Neural progenitor cell (in vitro differentiated cells): Measurements from ENCODE around the gene SLC10A7. TPM values are rescaled to one million over a fixed set of nuclear protein-coding genes. Genes with fewer than 3 reads are reported as not detected.
A peak's percentile ranks its signal among the peaks of the same experiment; 100 is the strongest.

Experiments used
- DNase-seq: peaks from one replicate; pipeline ENCODE4 v3.0.0-alpha.2; 2016; ENCODE audit warnings: low spot score
- H2AFZ ChIP-seq: fragments of 200-600 bp; sonication (generic); replicated peaks from 2 replicates; pipeline ENCODE4 v1.6.1; 2016; ENCODE audit warnings: antibody characterized with exemption
- H3F3A ChIP-seq: fragments of 200-600 bp; sonication (generic); 2 replicates; pipeline ENCODE4 v1.6.1; 2016; ENCODE audit warnings: antibody characterized with exemption, low read depth
- H3K27ac ChIP-seq: fragments of 200-600 bp; sonication (generic); 2 replicates; pipeline ENCODE4 v1.5.1; 2016; ENCODE audit warnings: mild to moderate bottlenecking
- H3K27me3 ChIP-seq: fragments of 200-600 bp; sonication (generic); 2 replicates; pipeline ENCODE4 v1.6.1; 2016; ENCODE audit warnings: mild to moderate bottlenecking, moderate library complexity
- H3K36me3 ChIP-seq: fragments of 200-600 bp; sonication (generic); 2 replicates; pipeline ENCODE4 v1.5.1; 2016
- H3K4me1 ChIP-seq: fragments of 200-600 bp; sonication (generic); 2 replicates; pipeline ENCODE4 v1.6.1; 2016; ENCODE audit warnings: mixed run types
- H3K4me2 ChIP-seq: fragments of 200-600 bp; sonication (generic); 2 replicates; pipeline ENCODE4 v1.6.1; 2016
- H3K4me3 ChIP-seq: fragments of 200-600 bp; sonication (generic); 2 replicates; pipeline ENCODE4 v1.5.1; 2016
- H3K79me2 ChIP-seq: fragments of 200-600 bp; sonication (generic); 2 replicates; pipeline ENCODE4 v1.6.1; 2016; ENCODE audit warnings: low read depth
- H3K9ac ChIP-seq: fragments of 200-600 bp; sonication (generic); 2 replicates; pipeline ENCODE4 v1.6.1; 2016
- H3K9me3 ChIP-seq: fragments of 200-600 bp; sonication (generic); 2 replicates; pipeline ENCODE4 v1.5.1; 2016; ENCODE audit warnings: low read depth
- H4K20me1 ChIP-seq: fragments of 200-600 bp; sonication (generic); 2 replicates; pipeline ENCODE4 v1.6.1; 2016; ENCODE audit warnings: low read depth
- H3K27ac Mint-ChIP-seq: 3 replicates; pipeline ENCODE4 v1.8.0; 2021; ENCODE audit warnings: mixed read lengths
- H3K27me3 Mint-ChIP-seq: 2 replicates; pipeline ENCODE4 v1.8.0; 2022; ENCODE audit warnings: low read depth, mild to moderate bottlenecking, inconsistent platforms, moderate library complexity, mixed read lengths; ENCODE audit not compliant: insufficient read depth
- H3K36me3 Mint-ChIP-seq: 3 replicates; pipeline ENCODE4 v1.8.0; 2021; ENCODE audit warnings: mixed read lengths
- H3K4me1 Mint-ChIP-seq: 3 replicates; pipeline ENCODE4 v1.8.0; 2021; ENCODE audit warnings: mixed read lengths
- H3K4me3 Mint-ChIP-seq: 3 replicates; pipeline ENCODE4 v1.8.0; 2021; ENCODE audit warnings: mild to moderate bottlenecking, moderate library complexity, mixed read lengths
- H3K9me3 Mint-ChIP-seq: 3 replicates; pipeline ENCODE4 v1.8.0; 2020; ENCODE audit warnings: mixed read lengths
- CTCF ChIP-seq: fragments of 200-600 bp; sonication (generic); IDR thresholded peaks from 2 replicates; pipeline ENCODE4 v1.5.1; 2017; ENCODE audit warnings: antibody characterized with exemption, mild to moderate bottlenecking
- EZH2 ChIP-seq: fragments of 200-600 bp; sonication (generic); IDR thresholded peaks from 2 replicates; pipeline ENCODE4 v1.6.1; 2017; ENCODE audit warnings: antibody characterized with exemption, mild to moderate bottlenecking, moderate library complexity
- EZH2phosphoT487 ChIP-seq: fragments of 200-600 bp; sonication (generic); IDR thresholded peaks from 2 replicates; pipeline ENCODE4 v1.6.1; 2017; ENCODE audit warnings: antibody characterized with exemption
- total RNA-seq: library from RNA; depleted of rRNA; stranded (reverse); fragments of >200 nt; gene quantifications from 2 replicates; pipeline ENCODE4 v1.2.3, GENCODE V29; 2015; ENCODE audit warnings: low replicate concordance

SLC10A7 gene
- total RNA-seq, 1 donor from 2014 or later, result 9.9 TPM

GRCh38 chr4:146513548-146513947 lies 8.2 kb downstream of the SLC10A7 start:
- H3K9me3 ChIP-seq, result no peaks in the 10 kb centered on the region
- TF ChIP-seq EZH2 (no peak), CTCF (no peak), EZH2phosphoT487 (no peak)

GRCh38 chr4:146511381-146511780 lies 10.4 kb downstream of the SLC10A7 start:
- Mint-ChIP-seq H3K27ac (no peak overlapping the region), H3K36me3 (peaks cover 2% of the 10 kb centered on the region), H3K4me3 (no peak overlapping the region), H3K9me3 (no peaks in the 10 kb centered on the region), H3K27me3 (no peaks in the 10 kb centered on the region), H3K4me1 (peaks cover 4% of the 10 kb centered on the region)
- Histone ChIP-seq H3K79me2 (no peaks in the 10 kb centered on the region), H3K27ac (no peak overlapping the region), H4K20me1 (no peaks in the 10 kb centered on the region), H3K4me2 (no peak overlapping the region), H3K4me3 (no peak overlapping the region), H3F3A (no peaks in the 10 kb centered on the region), H3K9ac (no peak overlapping the region), H2AFZ (no peak overlapping the region), H3K27me3 (no peaks in the 10 kb centered on the region), H3K36me3 (no peaks in the 10 kb centered on the region), H3K9me3 (no peaks in the 10 kb centered on the region), H3K4me1 (no peaks in the 10 kb centered on the region)
- DNase-seq, result no peak
- no peak for TF ChIP-seq EZH2
- no peak for TF ChIP-seq EZH2phosphoT487
- TF ChIP-seq CTCF, result no peak

More at GRCh38 chr4:146513548-146513947, 8.2 kb downstream of the SLC10A7 start:
- Histone ChIP-seq H2AFZ (no peak overlapping the region), H3K27ac (no peak overlapping the region), H3K36me3 (no peaks in the 10 kb centered on the region), H3K4me1 (no peaks in the 10 kb centered on the region), H3F3A (no peaks in the 10 kb centered on the region), H3K4me3 (no peak overlapping the region), H3K79me2 (no peaks in the 10 kb centered on the region), H3K4me2 (no peak overlapping the region), H4K20me1 (no peaks in the 10 kb centered on the region), H3K9ac (no peak overlapping the region), H3K27me3 (no peaks in the 10 kb centered on the region)
- Mint-ChIP-seq H3K27me3 (no peaks in the 10 kb centered on the region), H3K4me3 (no peak overlapping the region), H3K4me1 (peaks cover 4% of the 10 kb centered on the region), H3K9me3 (no peaks in the 10 kb centered on the region), H3K36me3 (no peaks in the 10 kb centered on the region), H3K27ac (no peak overlapping the region)
- no peak for DNase-seq

DNA sequence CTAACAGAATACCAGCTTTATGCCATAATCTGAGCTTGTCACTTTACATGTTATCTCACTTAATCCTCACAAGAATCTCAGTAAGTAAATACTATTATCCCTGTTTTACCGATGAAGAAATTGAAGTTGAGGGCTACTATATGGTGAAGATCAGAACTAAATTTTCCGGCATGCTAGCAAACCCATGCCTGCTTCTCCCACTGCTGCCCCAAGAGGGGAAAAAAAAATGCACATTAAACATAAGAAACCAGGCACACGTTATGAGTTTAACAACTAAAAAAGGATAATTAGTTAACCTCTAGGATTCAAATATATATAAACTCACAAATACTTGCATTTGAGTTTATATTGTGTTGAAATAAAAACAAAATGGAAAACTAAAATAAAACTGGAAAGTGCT lies 10.8 kb downstream of the SLC10A7 start:
- no peaks in the 10 kb centered on the region for H3K4me1 ChIP-seq
- H4K20me1 ChIP-seq, result no peaks in the 10 kb centered on the region
- H3K9ac ChIP-seq, result no peak overlapping the region
- Mint-ChIP-seq H3K4me3 (no peak overlapping the region), H3K9me3 (no peaks in the 10 kb centered on the region), H3K4me1 (peaks cover 4% of the 10 kb centered on the region), H3K27ac (no peak overlapping the region), H3K27me3 (no peaks in the 10 kb centered on the region), H3K36me3 (peaks cover 2% of the 10 kb centered on the region)
- DNase-seq, result no peak
- no peaks in the 10 kb centered on the region for H3K36me3 ChIP-seq
- no peaks in the 10 kb centered on the region for H3F3A ChIP-seq
- no peak overlapping the region for H3K27ac ChIP-seq
- no peak overlapping the region for H3K4me2 ChIP-seq
- H3K9me3 ChIP-seq, result no peaks in the 10 kb centered on the region
- no peak overlapping the region for H3K4me3 ChIP-seq
- no peaks in the 10 kb centered on the region for H3K79me2 ChIP-seq
- TF ChIP-seq CTCF, result peak; percentile 39
- TF ChIP-seq EZH2phosphoT487, result no peak
- H3K27me3 ChIP-seq, result no peaks in the 10 kb centered on the region
- no peak overlapping the region for H2AFZ ChIP-seq
